T1000 (cell line): Measurements from ENCODE around the gene ILK.

Experiments used
- DNase-seq: peaks from one replicate; lab custom pipeline; 2025; ENCODE audit warnings: mixed read lengths; lab: John Stamatoyannopoulos, UW

The ILK gene

DNA sequence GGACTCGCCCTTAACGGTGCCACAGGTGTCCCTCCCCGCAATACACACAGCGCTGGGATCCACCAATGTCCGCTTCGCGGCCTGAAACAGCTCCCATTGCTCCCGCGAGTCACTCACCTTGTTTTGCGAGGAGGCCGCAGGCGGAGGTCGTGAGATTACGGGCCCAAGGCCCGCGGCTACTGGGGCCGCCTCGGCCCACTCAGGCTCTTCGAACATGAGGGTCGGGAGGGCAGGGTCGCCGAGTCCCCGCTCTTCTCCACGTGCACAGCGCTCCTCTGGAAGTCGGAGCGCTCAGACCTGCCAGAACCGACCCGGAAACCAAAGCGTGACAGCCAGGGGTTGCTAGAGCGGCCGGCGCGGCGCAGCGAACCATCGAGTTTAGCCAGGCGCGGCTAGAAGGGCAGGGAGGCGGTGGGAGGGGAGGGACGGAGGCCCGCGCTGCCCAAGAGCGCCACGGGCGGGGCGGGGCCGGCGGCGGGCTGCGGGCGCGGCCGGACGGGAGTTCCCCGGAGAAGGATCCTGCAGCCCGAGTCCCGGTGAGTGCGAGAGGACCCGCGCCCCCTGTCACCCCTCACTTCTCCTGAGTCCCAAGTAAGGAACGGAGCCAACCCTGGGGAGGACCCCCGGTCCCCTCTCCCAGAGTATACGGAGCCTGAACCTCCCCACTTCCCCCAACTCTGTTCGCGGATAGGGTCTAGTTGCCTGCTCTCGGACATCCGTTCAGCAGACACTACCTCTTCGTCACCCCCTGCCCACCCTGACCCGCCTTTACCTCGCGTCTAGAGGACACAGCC lies at the start of gene ILK, which contains the start of gene RRP8:
TSS of gene ILK (plus strand) at position 488 of the 794 bp plus-strand sequence. CDS start 498 bp downstream, outside the sequence.
TSS of gene RRP8 (minus strand) at position 330 of the 794 bp plus-strand sequence. CDS start at position 216, 114 bp downstream.
- DNase-seq = peak; percentile 68

DNA sequence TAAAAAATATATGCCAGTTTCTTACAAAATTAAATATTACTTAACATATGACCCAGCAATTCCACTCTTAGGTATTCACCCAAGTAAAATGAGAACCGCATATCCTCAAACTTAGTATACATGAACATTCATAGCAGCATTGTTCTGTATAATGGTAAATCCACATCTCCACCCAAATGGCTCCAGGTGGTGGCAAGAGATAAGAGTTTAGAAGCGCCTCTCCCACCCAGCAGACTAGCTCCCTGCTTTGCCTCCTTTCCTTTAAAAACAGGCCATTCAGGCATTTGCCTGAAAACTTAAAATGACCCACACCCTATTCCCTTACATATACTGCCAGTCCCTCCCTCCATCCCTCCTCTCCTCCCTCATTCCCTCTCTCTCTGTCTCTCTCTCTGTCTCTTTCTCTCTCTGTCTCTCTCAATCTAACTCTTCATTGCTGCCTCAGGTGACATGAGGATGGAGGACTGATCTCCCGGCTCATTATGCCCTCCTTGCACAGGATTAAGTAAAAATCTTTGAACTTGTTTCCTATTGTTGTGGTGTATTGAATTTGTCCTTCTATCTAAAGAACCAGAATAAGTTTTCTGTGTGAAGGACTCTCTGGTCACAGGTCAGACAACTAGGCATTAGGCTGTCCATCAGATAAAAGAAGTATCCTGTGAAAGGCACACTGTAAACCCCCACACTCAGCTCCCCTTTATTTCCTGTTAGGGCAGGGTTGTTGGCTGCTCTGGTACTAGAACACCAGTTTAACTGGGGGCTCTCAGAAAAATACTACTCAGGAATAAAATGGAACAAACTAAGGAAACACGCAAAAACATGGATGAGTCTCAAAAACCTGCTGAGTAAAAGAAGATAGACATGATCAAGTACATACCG lies 48.5 kb upstream of the ILK start:
- no peak for DNase-seq

DNA sequence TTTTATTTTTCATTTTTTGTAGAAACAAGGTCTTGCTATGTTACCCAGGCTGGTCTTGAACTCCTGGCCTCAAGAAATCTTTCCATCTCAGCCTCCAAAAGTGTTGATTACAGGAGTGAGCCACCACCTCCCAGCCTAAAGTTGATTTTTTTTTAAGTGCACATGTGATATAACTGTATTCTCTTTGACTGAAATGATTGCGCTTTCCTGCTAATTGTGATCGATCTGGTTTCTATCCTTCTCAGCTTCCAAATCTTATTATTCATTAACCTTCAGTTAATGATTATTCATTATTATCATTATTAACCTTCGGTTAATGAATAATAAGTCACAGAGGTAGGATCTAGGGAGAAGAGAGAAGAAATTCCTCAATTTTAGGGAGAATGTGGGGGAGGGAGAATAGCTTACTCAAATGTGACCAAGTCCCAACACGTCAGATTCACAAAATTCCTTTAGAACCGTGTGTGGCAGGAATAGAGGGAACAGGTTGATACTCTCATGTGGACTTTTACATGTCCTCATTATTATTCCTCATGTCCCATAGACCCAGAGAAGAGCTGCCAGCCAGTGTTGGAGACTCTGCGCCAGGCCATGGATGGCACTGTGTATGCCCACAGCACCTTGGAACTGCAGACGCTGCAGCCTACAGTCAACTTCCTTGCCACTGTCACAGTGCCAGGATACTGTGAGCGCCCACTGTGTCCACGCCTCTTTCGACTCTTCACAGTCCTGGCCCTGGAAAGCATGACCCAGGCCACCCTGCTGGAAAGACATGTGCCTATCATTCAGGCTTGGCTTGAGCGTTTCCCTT lies 47.2 kb upstream of the ILK start:
- no peak for DNase-seq

DNA sequence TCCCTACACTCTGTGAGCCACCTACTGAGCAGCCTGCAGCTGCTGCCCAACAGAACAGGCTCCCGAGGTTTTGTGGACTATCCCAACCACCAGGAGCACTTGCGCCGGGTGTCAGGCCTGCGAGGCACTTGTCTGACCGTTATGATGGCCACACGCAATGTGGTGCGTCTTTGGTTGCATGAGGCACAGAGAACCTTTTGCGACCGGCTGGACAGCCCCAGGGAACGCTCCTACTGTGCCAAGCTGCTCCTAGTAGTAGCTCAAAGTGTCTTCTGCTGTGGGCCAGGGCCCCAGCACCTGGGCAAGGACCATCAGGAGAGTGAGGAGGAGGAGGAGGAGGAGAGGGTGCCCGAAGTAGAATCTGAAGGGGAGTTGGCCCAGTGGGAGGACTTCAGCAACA lies 46.5 kb upstream of the ILK start:
- no peak for DNase-seq

DNA sequence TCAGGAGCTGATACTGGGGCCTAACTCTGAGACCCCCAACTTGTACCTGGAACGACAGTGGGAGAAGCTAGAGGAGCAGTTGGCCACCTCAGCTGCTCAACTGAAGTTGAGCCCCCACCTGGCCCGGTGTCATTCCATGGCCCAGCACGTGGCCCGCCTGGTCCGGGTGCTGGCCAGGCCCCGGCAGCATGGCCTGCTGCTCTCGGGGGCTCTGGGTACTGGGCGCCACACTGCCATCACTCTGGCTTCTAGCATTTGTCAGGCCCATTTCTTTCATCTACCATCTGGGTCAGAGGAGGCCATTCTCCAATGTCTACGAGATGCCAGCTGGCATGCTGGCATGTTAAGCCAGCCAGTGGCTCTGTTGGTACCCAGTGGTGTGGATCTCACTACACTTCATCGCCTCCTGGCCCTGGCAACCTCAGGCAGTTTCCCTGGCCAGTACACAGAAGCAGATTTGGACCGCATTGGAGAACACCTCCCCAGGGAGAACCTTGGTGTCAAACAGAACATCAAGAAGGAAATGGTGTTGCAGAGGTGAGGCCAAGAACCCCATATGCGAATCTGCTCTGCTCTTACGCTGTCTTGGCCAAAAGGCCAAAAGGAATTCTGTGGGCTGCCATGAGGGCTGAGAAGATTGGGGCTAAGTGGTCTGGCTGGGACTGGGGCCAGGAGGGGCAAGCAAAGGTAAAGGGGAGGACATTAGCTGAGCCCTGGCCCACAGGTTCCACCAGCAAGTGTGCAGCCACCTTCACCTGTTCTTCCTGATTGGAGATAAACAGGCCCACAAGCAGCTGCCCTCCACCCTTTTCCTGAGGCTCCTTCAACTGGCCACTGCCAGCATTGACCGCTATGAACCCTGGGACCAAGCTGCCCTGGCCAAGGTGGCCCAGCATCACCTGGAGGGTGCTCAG lies 45.6 kb upstream of the ILK start:
- DNase-seq = no peak

DNA sequence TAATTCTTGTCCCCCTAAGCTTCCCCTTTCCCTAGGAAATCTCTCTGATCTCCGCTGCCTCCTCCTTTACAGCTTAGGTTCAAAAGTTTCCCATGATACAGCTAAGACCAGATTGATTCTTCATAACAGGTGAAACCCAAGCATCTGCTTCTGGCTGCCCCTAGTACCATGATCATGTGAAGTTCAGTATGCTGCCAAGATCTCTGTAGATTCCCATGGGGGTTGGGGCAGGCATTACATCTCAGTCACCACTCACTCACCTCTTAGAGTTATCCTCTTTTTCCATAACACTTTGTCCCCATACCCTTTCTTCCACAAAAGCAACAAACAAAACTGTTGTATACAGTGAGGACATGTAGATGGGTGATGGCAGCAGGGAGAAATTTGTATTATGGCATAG lies 44.2 kb upstream of the ILK start:
- no peak for DNase-seq

DNA sequence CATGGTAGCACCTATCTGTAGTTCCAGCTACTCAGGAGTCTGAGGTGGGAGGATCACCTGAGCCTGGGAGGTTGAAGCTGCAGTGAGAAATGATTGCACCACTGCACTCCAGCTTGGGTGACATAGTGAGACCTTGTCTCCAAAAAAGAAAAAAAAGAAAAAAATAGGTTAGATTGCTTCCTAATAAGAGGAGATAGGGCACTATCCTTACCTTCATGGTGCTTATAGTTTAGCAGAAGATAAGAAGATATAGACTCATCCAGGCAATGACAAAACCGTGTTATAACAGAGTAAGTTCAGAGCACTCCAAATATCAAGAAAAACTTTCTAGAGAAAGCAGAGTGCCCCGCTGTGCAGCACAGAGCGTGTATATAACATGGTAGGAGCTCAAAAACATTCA lies 42.3 kb upstream of the ILK start:
- no peak for DNase-seq

DNA sequence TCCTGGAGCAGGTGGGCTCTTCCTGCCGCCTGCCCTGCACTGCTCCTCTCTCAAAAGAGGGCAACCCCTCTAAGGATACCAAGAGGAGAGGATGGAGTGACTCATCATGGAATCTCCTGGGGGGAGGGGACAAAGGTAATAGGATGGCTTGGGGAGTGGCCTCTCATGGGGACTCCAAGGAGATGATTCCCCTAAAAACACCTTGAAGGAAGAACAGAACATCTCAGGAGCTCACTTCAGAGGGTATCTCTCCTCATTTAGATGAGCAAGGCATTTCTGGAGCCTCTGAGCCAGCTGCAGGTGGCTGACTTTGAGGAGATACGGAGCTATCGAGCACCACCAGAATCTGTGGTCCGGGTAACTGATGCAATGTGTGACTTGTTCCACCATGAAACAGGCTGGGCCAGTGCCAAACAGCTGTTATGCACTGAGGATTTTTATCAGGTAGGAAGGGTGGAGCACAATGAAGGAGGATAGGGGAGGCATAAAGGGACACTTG lies 40.4 kb upstream of the ILK start:
- no peak for DNase-seq

DNA sequence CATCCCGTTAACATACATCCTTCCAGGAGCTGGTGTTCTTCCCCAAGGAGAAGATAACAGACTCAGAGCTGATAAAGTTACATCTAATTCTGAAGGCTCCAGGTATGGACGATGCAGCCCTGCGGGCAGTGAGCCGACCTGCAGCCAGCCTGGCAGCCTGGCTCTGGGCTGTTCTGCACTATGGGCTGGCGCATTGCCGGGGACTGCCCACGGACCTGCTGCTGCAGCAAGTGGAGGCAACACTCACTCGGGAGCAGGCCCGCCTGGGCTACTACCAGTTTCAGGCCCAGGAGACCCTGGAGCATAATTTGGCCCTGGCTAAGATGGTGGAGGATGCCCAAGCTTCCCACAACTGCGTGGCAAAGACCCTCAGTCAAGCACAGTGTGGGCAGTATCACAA lies 39.9 kb upstream of the ILK start:
- no peak for DNase-seq

DNA sequence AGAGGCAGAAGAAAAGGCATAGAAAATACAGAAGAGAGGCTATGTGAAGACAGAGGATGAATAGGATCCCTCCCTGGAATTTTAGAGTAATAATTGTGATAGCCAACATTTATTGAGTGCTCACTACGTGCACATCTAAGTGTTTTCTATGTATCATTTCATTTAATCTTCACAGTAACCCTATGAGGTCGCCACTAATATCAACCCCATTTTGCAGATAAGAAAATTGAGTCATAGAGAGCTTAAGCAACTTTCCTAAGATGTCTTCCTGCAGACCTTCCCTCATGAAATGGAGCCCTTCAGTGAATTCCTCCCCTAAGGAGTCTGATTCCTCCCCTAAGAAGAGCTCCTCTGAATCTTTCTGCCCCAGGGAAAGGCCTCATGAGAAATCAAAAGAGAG lies 38.2 kb upstream of the ILK start:
- DNase-seq = no peak

DNA sequence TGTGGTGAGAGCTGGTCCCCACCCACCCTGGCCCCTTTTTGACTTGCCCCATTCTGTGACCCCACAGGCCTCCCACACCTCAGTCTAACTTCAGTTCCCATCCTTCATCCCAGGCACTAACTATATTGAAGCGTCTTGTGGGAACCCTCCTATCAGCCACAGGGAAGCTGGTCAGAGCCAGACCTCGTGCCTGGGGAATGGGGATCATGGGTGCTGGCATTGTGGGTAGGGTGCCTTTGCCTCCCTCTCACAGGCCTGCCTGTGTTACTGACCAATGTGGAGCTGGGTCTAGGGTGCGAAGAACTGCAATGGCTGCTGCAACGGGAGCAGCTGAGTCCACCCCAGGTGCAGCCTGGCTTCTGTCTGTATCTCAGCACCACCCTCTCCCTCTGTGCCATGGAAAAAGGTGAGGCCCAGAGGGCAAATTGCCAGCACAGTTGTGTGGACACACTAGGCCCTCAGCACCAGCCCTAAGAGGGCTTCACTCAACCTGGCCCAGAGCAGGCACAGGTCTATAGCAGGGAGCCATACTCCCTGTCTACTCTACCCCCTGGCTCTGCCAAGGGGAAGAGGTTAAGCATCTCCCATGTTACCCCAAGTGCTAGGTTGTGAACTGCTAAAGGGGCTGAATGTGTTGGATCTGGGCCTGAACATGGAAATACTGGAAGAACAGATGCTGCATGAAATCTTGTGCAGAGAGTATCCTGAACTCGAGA lies 37.4 kb upstream of the ILK start:
- no peak for DNase-seq

DNA sequence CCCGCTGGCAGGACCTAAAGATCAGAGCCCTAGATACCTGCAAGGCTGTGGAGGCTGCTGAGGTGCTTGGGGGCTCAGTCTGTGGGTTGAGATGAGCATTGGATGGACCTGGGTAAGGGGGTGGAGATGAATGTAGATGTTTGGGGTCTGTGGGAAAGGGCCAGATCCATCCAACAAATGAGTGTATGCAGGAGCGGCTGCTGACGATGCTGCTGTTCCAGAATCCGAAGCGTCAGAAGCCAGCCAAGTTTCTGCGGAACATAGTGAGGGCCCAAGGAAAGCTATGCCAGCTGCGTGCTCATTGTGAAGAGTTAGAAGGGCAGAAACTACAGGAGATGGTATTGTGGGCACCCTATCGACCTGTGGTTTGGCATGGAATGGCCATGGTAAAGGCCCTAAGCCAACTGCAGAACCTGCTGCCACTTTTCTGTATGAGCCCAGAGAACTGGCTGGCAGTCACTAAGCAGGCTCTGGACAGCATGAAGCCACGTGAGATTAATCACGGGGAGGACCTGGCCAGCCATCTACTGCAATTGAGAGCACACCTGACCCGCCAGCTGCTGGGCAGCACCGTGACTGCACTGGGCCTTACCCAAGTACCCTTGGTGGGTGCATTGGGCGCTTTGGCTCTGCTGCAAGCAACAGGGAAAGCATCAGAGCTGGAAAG lies 36.7 kb upstream of the ILK start:
- DNase-seq = no peak

DNA sequence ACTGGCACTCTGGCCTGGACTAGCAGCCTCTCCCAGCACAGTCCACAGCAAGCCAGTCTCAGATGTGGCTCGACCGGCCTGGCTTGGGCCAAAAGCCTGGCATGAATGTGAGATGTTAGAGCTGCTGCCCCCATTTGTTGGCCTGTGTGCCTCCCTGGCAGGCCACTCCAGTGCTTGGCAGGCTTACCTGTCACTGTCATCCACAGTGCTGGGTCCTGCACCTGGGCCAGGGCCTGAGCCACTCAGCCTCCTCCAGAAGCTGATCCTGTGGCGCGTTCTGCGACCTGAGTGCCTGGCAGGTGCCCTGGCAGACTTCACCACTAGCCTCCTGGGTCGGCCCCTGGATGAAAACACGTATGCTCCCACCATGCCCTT lies 36.2 kb upstream of the ILK start:
- no peak for DNase-seq

DNA sequence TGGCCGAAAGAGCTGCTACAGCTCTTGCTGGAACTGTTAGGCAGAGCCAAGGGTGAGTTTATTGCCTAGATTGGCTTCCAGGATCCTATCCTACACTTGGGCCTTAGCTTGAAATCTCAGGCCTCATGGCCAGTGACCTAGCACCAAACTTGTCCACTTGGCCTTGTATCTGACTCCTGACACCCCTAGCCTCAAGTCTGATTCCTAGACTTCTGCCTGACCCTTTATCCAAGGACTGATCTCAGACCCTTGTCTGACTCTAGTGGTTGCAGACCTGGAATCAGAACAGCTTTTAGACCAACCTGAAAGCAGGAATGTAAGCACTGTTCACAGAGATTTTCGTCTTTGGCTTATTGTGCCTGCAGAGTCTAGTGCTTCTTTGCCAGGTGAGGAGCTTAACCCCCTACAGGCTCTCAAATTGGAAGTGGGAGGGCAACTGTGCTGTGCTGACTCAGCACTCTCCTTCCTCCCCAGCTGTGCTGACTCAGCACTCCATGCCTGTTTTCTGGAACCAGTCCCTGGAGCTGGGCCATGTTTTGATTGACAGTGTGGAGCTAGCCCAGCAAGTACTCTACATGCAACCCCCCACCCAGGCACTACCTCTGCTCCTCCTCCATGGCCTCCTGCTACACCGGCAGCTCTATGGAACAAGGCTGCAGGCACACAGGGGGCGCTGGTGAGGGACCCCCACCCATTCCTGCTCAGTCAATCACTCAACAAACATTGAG lies 35.2 kb upstream of the ILK start:
- no peak for DNase-seq

DNA sequence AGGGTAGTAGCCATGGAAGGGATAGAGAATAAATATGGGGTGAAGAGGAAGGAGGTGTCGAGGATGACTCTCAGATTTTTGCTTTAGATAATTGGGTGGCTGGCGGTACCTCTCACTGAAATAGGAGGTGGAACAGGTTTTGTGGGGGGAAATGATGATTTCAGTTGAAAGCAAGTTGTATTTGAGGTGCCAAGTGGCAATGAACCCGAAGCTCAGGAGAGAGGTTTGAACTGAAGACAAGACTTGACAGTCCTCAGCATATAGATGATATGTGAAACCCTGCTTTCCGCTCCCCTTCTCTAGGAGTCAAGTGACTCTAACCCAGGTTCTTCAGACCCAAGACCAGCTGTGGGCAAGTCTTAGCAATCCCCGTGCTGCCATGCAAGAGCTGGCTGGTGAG lies 33.9 kb upstream of the ILK start:
- DNase-seq = no peak

DNA sequence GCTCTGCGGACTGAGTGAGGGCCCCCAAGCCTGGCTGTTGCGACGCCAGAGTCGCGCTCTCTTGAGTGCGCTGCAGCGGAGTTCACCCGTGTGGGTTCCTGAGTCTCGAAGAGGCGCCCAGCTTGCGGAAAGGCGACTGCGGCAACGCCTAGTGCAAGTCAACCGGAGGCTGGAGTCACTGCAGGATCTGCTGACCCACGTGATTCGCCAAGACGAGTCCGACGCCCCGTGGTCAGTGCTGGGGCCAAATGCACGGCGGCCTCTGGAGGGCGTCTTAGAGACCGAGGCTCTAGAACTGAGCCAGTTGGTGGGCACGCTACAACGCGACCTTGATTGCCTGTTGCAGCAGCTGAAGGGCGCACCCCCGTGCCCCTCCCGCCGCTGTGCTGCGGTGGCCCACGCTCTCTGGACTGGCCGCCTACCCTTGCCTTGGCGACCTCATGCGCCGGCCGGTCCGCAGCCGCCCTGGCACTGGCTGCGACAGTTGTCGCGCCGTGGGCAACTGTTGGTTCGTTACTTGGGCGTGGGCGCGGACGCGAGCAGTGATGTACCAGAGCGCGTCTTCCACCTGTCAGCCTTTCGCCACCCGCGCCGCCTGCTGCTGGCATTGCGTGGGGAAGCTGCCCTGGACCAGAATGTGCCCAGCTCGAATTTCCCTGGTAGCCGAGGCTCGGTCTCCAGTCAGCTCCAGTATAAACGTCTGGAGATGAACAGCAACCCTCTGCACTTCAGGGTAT lies 32.7 kb upstream of the ILK start:
- no peak for DNase-seq

DNA sequence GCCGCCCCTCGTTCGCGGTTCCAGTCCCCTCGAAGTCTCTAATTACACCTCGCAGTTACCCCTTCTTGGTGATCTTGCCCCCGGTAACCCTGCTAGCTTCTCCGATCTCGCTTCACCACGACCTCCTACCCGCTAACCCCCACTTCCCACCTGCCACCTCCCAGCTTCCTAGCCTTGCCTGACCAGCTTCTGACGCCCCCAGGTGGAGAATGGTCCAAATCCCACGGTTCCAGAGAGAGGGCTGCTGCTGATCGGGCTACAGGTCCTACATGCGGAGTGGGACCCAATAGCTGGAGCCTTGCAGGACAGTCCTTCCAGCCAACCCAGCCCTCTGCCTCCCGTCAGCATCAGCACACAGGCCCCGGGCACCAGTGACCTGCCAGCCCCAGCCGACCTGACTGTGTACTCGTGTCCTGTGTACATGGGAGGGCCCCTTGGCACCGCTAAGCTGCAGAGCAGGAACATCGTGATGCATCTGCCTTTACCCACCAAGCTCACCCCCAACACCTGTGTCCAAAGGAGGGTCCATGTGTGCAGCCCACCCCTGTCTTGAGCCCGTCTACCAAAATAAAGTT lies 32.1 kb upstream of the ILK start:
- no peak for DNase-seq

DNA sequence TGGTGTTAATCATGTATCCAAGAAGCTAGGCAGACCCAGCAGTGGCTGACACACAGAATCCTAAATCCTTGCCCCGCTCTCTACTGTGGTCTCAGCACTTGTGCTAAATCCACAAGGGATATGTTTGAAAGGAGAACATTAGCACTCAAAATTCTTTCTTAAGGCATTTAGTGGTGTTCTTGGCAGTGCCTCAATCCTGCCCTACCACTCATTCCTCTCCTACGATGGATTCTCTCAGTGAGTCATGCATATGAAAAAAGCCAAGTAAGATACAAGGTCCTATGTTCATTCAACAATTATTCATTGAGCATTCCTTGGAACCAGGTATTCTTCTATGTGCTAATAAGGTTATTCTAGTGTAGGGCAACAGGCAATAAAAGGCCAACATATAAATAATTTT lies 31.4 kb upstream of the ILK start:
- DNase-seq = no peak
